NCI-H2107 treated with DMSO at 0.1 percent for 48 hours (cell line): ENCODE measurements around the gene NCAM1.
A peak's percentile ranks its signal among the peaks of the same experiment; 100 is the strongest.

Experiments used
- DNase-seq: peaks from one replicate; lab custom pipeline; 2025; ENCODE audit not compliant: unreplicated experiment; lab: John Stamatoyannopoulos, UW

Gene NCAM1

GRCh38 chr11:113247966-113248365, 286.7 kb downstream of the NCAM1 start:
- DNase-seq: no peak

GRCh38 chr11:113248702-113249490, 287.7 kb downstream of the NCAM1 start:
- no peak for DNase-seq

GRCh38 chr11:113249491-113249763, 288.2 kb downstream of the NCAM1 start:
- no peak for DNase-seq

GRCh38 chr11:113249786-113250185, 288.6 kb downstream of the NCAM1 start:
- DNase-seq: no peak

GRCh38 chr11:113251281-113251680, 290.1 kb downstream of the NCAM1 start:
- DNase-seq: no peak

- no peak for DNase-seq
Measured at GRCh38 chr11:113253406-113253805, 292.2 kb downstream of the NCAM1 start.

- no peak for DNase-seq
Measured at GRCh38 chr11:113255096-113255495, 293.9 kb downstream of the NCAM1 start.

- DNase-seq: no peak
Measured at GRCh38 chr11:113255741-113256140, 294.5 kb downstream of the NCAM1 start.

- no peak for DNase-seq
Measured at GRCh38 chr11:113256431-113257202, 295.4 kb downstream of the NCAM1 start.

- DNase-seq: no peak
Measured at GRCh38 chr11:113260096-113260425, 298.8 kb downstream of the NCAM1 start.

- no peak for DNase-seq
Measured at GRCh38 chr11:113260541-113260940, 299.3 kb downstream of the NCAM1 start.

GRCh38 chr11:113261709-113262475, 300.7 kb downstream of the NCAM1 start:
- no peak for DNase-seq

- no peak for DNase-seq
Measured at GRCh38 chr11:113262594-113262993, 301.4 kb downstream of the NCAM1 start.

- no peak for DNase-seq
Measured at GRCh38 chr11:113263458-113264259, 302.4 kb downstream of the NCAM1 start.

- DNase-seq: no peak
Measured at GRCh38 chr11:113265362-113265761, 304.1 kb downstream of the NCAM1 start.

GRCh38 chr11:113267493-113267892, 306.3 kb downstream of the NCAM1 start:
- no peak for DNase-seq

GRCh38 chr11:113269096-113269495, 307.9 kb downstream of the NCAM1 start:
- DNase-seq: no peak

- no peak for DNase-seq
Measured at GRCh38 chr11:113269636-113270035, 308.4 kb downstream of the NCAM1 start.

- no peak for DNase-seq
Measured at GRCh38 chr11:113270080-113270479, 308.9 kb downstream of the NCAM1 start.

- no peak for DNase-seq
Measured at GRCh38 chr11:113271551-113272245, 310.5 kb downstream of the NCAM1 start.

GRCh38 chr11:113272281-113272680, 311.1 kb downstream of the NCAM1 start:
- DNase-seq: peak; percentile 7
